Stimulated activated CD4-positive, alpha-beta T cell treated with anti-CD3 and anti-CD28 coated beads, TNF-alpha, amount 100 ng/mL, for 48 hours (primary cell): ENCODE measurements around the gene ZNF358.
A peak's percentile ranks its signal among the peaks of the same experiment; 100 is the strongest.
"Not testable (repeated sequence)": the region's sequence is repeated elsewhere in the genome, so short reads cannot be mapped to it uniquely, and the experiment has no call there.

ENCODE experiments used
- DNase-seq, 3 donors: peaks; one replicate each; pipeline ENCODE4 v3.0.0-alpha.2; 2020; ENCODE audit warnings: low read depth in 3 of 3

Gene ZNF358

DNA sequence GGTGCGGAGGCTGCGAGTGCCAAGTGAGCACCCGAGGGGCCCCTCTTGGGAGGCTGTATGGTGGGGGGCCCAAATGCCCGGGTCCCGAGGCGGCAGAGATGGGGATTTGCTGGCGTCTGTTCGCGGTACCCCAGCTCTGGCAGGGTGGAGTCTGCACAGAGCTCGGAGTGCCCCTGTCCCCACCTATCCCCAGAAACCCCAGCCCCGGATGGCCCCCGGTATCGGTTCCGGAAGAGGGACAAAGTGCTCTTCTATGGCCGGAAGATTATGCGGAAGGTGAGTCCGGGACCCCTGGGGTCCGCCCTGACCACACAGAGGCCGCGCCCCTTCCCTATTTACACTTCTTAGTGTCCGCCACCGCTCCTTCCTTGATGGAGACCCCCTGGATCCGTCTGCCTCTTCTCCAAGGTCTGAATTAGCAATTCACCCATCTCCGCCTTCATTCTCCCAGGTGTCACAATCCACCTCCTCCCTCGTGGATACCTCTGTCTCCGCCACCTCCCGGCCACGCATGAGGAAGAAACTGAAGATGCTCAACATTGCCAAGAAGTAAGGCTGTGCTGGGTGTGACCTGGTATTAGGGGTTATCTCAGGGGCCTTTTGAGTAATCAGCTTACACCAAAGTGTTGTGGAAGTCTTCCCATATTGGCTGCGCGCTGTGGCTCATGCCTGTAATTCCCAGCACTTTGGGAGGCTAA is 20.2 kb downstream of the ZNF358 start:
- DNase-seq = no peak

DNA sequence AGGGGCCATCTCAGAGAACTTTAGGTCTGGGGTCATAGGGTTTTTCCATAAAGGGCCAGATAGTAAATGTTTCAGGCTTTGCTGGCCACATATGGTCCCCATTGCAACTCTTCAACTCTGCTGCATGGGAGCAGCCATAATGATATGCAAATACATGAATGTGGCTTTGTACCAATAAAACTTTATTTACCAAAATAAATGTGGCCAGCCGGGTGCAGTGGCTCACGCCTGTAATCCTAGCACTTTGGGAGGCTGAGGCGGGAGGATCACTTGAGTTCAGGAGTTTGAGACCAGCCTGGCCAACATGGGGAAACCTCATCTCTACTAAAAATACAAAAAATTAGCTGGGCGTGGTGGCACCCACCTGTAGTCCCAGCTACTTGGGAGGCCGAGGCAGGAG is 23.1 kb downstream of the ZNF358 start:
- DNase-seq = not testable (repeated sequence)

DNA sequence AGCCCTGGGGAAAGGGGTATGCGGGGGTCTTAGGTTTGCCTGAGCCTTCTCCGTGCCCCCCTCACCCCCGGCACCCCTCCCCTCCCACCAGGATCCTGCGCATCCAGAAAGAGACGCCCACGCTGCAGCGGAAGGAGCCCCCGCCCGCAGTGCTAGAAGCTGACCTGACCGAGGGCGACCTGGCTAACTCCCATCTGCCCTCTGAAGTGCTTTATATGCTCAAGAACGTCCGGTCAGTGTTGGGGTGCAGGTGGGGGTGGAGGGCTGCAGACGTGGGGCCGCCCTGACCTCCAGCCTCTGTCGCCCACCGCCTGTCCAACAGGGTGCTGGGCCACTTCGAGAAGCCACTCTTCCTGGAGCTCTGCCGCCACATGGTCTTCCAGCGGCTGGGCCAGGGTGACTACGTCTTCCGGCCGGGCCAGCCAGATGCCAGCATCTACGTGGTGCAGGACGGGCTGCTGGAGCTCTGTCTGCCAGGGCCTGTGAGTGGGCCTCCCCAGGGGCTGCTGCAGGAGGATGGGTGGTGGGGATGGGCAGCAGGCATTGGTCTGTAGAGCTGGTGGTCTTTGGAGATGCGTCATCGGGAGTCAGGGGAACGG is 24.0 kb downstream of the ZNF358 start:
- no peak for DNase-seq

DNA sequence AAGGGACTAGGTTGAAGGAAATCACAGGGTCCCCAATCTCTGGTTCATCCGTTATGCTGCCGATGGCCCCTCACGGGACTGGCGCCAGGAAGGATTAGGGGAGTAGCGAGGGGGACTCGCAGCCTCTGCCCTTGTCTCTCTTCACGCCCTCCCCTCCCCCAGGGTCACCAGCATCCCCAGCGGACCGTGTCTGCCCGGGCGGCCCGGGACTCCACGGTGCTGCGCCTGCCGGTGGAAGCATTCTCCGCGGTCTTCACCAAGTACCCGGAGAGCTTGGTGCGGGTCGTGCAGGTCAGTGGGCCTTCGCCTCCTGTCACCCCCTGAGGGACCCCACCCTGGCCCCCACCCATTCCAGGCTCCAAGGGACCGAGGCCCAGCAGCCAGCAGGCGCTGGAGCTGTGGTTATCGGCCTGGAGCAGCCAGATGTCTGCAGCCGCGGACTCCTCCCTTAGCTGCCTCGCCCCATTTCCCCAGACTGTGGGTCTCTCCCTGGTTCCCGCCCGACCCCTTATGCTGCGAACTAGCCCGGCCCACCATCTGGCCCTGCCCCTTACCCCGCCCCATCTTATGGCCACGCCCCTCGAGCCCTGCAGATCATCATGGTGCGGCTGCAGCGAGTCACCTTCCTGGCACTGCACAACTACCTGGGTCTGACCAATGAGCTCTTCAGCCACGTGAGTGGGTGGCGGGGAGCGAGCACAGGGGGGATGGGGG is 25.0 kb downstream of the ZNF358 start:
- DNase-seq = peak in 2 of 3 donors; percentile 21 to 51

DNA sequence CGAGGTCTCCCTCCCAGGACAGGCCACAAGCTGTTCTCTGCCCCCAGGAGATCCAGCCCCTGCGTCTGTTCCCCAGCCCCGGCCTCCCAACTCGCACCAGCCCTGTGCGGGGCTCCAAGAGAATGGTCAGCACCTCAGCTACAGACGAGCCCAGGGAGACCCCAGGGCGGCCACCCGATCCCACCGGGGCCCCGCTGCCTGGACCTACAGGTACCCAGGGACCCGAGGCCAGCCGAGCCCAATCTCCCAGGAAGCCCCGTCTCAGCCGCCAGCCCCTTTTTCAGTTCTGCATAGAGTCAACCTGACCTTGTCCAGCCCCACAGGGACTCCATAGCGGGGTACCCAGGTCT is 25.5 kb downstream of the ZNF358 start:
- no peak for DNase-seq

DNA sequence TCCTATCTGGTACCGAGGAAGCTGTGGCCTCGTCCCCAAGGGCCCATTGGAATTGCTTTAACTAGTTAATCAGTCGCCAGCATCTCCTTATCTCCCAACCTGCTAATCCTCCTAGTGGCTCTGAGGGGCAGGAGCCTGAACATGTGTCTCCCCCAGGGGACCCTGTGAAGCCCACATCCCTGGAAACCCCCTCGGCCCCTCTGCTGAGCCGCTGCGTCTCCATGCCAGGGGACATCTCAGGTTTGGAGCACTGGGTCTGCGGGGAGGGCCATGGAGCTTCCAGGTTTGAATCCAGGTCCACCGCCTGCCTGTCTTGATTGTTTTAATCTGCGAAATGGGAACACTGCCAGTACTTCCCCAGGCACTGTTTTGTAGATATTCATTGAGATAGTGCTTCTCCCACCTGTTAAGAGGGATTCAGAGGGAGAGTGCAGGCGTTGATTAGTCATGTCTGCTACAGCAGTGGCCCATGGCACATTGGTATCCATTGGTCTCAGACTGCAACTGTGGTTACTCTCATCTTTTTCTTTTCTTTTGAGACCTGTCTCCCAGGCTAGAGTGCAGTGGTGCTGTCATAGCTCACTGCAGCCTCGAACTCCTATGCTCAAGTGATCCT is 26.0 kb downstream of the ZNF358 start:
- no peak for DNase-seq

DNA sequence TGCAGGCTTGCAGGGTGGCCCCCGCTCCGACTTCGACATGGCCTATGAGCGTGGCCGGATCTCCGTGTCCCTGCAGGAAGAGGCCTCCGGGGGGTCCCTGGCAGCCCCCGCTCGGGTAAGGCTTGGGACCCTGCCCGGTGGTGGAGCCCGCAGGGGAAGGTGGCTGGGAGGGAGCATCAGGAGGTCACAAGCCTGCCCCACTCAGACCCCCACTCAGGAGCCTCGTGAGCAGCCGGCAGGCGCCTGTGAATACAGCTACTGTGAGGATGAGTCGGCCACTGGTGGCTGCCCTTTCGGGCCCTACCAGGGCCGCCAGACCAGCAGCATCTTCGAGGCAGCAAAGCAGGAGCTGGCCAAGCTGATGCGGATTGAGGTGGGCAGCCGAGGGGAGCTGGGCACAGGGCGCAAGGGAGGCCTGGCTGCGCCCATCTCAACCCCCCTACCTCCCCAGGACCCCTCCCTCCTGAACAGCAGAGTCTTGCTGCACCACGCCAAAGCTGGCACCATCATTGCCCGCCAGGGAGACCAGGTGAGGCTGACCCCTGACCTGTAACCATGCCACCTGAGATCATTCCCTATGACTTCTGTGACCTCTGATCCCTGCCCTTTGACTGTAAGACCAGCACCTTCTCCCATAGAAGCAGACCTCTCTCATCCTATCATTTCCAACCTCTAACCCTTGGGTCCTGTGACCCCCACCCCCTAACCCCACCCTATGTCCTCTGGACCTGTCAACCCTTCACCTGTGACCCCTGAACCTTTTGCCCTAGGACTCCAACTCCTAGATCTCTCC is 26.8 kb downstream of the ZNF358 start:
- no peak for DNase-seq

DNA sequence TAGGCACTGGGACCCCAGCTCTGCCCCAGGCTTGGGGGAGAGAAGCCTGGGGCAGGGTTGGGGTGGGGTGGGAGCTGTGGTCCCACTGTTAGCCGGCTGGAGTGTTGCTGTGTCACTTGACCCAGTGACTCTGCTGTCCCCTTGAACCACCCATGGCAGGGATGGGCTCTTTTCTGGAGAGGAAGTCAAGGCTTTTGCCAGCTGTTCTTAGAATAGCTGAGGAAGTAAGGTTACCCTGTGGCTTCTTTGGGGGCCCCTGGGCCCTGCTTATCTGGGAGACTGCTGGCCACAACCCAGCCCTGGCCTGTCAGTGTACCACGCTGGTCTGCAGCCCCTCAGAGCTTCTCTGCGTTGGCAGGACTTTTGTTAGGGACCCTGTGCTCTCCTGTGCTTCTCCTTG is 28.7 kb downstream of the ZNF358 start:
- DNase-seq = no peak

DNA sequence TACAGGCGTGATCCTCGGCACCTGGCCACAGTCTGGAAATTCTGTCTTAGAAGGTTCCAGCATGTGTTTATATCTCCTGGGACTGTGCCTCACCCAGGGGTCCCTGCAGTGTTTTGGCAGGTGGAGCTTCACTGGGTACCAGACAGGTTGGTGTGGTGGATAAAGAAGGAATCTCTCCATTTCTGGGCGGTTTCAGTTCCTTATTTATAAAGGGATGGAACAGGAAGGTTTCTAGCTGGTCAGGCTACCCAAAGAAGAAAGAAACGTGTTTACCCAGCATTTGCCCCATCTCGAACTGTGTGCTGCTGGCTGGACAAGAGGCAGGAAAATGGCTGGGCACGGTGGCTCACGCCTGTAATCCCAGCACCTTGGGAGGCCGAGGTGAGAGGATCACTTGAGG is 29.4 kb downstream of the ZNF358 start:
- DNase-seq = no peak

DNA sequence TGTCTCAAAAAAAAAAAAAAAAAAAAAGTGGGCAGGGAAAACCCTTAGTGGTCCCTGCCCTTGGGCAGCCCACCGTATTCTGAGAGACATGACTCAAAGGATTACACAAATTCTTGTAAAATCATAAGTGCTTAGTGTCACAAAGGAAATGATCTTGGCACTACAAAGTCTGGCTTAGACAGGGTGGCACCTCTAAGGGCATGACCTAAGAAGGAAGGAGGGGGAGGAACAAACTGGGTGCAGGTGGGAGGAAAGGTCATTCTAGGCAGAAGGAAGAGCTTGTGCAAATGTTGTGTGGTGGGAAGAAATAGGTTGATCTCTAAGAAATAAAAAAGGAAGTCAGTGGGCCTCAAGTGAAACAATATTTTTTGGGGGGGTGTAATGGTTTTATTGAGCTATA is 30.0 kb downstream of the ZNF358 start:
- DNase-seq = no peak

DNA sequence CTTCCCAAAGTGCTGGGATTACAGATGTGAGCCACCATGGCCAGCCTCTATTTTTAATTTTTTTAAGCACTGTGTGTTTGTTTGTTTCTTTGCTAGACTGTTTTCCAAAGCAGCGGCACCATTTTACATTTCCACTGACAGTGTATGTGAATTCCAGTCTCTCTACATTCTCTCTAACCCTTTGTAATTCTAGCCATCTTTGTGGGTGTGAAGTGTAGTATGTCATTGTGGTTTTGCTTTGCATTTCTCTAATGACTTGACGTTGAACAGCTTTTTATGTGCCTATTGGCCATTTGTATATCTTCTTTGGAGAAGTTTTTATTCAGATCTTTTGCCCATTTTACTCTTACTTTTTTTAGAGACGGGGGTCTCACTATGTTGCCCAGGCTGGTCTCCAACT is 31.3 kb downstream of the ZNF358 start:
- DNase-seq = no peak

DNA sequence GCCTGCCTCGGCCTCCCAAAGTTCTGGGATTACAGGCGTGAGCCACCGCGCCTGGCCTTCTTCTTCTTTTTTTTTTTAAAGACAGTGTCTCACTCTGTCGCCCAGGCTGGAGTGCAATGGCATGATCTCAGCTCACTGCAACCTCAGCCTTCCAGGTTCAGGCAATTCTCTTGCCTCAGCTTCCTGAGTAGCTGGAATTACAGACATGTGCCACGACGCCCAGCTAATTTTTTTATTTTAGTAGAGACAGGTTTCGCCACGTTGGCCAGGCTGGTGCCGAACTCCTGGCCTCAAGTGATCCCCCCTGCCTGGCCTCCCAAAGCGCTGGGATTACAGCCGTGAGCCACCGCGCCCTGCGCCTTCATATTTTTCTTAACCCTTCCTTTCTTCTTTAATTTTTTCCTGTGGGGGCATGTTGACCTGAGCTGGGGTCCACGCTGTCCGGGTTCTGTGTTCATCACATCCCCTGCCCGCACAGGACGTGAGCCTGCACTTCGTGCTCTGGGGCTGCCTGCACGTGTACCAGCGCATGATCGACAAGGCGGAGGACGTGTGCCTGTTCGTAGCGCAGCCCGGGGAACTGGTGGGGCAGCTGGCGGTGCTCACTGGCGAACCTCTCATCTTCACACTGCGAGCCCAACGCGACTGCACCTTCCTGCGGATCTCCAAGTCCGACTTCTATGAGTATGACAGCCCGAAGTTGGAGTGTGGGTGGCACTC is 33.7 kb downstream of the ZNF358 start:
- DNase-seq = no peak

DNA sequence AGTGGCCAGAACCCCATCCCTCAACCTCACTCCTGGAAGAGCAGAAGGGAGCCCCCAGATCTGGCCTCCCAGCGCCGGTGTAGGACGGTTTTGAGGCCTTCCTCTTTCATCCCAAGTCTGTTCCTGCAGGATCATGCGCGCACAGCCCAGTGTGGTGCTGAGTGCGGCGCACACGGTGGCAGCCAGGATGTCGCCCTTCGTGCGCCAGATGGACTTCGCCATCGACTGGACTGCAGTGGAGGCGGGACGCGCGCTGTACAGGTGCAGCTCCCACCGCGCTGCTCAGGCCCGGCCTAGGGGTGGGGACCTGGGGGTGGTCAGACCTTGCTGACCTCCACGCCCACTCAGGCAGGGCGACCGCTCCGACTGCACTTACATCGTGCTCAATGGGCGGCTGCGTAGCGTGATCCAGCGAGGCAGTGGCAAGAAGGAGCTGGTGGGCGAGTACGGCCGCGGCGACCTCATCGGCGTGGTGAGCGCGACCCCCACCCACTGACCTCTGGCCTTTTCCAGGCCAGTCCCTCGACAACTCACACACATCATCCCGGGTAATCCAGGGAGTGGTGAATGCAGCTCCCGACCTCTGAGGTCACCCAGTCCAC is 34.4 kb downstream of the ZNF358 start:
- DNase-seq = no peak

DNA sequence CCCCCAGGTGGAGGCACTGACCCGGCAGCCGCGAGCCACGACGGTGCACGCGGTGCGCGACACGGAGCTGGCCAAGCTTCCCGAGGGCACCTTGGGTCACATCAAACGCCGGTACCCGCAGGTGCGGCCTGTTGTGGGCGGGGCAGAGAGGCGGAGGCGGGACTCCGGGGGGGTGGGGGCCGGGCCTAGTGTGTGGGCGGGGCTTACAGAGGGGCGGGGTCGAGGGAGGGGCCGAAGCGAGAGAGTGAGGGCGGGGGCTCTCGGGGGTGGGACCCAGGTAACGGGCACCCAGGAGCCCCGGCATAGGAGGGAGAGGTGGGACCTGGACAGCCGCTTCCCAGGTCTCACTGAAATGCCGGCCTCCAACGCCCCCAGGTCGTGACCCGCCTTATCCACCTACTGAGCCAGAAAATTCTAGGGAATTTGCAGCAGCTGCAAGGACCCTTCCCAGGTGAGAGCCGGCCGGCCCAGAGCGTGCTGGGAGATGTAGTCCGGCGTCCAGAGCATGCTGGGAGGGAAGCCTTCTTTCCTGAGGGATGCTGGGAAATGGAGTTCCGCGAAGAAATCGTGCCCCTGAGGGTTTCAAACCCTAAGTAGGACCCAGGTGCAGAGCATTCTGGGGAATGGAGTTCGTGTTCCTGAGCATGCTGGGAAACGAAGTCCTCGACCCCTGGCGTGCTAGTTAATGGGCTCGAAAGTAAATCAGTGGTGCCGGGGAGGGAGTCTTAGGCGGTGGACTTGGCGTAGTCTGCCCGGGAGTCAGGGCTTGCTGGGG is 35.3 kb downstream of the ZNF358 start:
- peak in 1 of 3 donors; percentile 43 for DNase-seq

DNA sequence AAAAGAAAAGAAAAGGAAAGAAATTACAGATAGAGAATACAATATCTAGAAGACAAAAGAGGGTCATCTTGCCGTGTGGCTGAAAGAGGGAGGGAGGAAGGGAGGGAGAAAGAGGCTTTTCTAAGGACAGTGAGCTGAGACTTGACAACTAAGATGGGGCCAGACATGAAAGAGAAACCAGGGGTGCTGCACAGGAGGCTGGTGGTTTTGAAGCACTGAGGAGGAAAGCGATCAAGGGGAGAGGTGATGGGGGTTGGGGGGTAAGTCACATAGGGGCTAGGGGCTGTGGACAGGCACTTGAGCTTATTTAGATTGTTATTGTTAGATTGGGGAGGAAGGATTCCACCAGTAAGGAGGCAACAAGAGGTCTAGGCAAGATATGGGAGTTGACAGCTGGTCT is 36.9 kb downstream of the ZNF358 start:
- DNase-seq = no peak

DNA sequence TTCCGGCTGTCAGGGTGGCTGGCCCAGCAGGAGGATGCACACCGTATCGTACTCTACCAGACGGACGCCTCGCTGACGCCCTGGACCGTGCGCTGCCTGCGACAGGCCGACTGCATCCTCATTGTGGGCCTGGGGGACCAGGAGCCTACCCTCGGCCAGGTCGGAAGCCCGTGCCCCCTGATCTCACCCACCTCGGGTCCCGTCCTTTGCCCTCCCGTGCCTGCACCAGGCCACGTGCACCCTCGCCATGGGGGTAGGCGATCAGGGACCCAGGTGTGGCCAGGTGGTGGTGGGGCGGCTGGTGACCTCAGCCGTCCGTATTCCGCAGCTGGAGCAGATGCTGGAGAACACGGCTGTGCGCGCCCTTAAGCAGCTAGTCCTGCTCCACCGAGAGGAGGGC is 38.7 kb downstream of the ZNF358 start:
- no peak for DNase-seq

DNA sequence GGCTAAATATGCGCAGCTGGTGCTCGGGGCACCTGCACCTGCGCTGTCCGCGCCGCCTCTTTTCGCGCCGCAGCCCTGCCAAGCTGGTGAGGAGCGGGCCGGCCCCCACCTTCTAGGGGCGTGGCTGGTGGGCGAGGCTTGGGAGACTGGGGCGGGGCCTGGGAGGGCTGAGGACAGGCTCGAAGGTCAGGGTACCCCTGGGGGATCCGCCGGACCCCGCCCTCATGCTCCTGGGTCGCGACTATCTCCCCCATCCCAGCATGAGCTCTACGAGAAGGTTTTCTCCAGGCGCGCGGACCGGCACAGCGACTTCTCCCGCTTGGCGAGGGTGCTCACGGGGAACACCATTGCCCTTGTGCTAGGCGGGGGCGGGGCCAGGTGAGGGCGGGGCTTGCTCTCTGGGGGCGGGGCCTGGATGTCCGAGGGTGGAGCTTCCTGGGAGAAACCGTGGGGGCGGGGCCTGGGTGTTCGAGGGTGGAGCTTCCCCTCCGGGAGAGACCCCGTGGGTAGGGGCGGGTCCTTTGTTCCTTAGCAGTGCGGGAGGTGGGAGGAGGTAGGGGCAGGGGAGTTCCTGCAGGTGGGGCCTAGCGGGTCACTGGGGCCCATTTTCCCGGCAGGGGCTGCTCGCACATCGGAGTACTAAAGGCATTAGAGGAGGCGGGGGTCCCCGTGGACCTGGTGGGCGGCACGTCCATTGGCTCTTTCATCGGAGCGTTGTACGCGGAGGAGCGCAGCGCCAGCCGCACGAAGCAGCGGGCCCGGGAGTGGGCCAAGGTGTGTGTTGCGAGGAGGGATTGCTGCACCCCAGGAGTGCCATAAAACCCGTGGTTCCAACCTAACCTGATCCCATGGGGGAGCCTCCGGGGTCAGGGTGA is 39.3 kb downstream of the ZNF358 start:
- peak in 1 of 3 donors; percentile 22 for DNase-seq

DNA sequence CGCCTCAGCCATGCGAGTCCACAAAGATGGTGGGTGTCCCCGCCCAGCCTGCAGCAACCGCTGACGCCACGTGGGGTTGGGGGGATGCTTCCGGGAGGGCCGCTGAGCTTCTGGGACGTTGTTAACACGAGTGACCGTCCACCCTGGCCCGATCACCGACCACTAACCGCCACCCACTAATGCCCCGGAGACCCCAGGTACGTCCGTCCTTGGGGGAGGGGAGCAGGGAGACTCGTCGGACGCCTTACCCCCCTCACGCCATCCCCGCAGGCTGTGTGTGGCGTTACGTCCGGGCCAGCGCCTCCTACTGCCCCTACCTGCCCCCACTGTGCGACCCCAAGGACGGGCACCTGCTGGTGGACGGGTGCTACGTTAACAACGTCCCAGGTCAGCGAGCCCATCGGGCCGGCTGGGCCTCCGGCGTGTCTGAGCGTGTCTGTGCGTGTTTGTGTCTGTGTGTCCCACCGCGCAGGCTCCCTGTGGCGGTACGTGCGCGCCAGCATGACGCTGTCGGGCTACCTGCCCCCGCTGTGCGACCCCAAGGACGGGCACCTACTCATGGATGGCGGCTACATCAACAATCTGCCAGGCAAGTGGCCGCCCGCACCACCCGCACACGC is 40.9 kb downstream of the ZNF358 start:
- no peak for DNase-seq

DNA sequence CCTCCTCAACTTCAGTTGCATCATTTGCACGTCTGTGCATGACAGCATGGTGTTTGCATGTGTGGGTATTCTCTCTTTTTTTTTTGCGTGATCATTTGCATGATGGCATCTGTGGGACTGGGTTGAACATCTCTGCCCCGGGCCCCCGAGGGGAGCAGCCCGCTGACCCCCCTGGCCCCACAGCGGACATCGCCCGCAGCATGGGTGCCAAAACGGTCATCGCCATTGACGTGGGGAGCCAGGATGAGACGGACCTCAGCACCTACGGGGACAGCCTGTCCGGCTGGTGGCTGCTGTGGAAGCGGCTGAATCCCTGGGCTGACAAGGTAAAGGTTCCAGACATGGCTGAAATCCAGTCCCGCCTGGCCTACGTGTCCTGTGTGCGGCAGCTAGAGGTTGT is 42.8 kb downstream of the ZNF358 start:
- no peak for DNase-seq
